ENCODE results near the gene CEP152.
A peak's percentile ranks its signal among the peaks of the same experiment; 100 is the strongest.
"Not testable (repeated sequence)": the region's sequence is repeated elsewhere in the genome, so short reads cannot be mapped to it uniquely, and the experiment has no call there.

CEP152 gene

DNA sequence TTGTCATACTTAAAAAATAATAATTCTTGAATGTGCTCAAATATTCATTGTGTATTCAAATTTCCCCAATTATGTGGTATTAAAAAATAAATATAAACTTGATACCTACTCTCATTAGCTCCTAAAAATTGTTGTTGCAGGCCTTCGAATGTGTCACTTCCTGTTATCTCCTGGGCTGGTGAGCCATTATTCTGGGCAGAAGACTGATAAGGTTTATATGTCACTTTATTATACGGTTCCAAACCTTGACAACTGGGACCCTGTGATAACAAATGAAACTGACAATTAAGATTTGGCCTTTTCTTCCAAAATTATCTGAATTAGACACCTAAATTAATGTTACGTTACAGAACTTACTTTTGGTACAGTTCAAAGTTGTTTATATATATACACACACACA is 15.0 kb downstream of the CEP152 start:
- Histone ChIP-seq H3K4me1 (ENCODE audit: low read length) (peaks cover 13% of the 10 kb centered on the region), H3K9me3 (replicated peaks; ENCODE audit: insufficient read depth, low read length) (no peaks in the 10 kb centered on the region), H3K9ac (ENCODE audit: low read length) (no peak overlapping the region), H2AFZ (ENCODE audit: low read length) (no peak overlapping the region), H3K79me2 (ENCODE audit: low read length) (peaks cover 27% of the 10 kb centered on the region), H3K27me3 (replicated peaks; ENCODE audit: insufficient read depth, low read length) (no peaks in the 10 kb centered on the region), H3K36me3 (replicated peaks; ENCODE audit: insufficient read depth, low read length) (peaks cover 5% of the 10 kb centered on the region; the same call in 1 of the 2 replicates), H3K9me2 (replicated peaks; ENCODE audit: insufficient read depth, low read length) (no peaks in the 10 kb centered on the region), H3K4me3 (ENCODE audit: low read length) (no peak overlapping the region), H4K20me1 (ENCODE audit: insufficient read depth, low read length) (no peaks in the 10 kb centered on the region), H3K4me2 (ENCODE audit: low read depth, low read length) (no peak overlapping the region), H3K27ac (ENCODE audit: low read length) (no peak overlapping the region), H3F3A (ENCODE audit: insufficient read depth, low read length) (peaks cover 10% of the 10 kb centered on the region; the same call in 1 of the 2 replicates)
- no peak for DNase-seq
- no peak for TF ChIP-seq EZH2phosphoT487 (IDR thresholded peaks at IDR 0.05; ENCODE audit: low read length)
- TF ChIP-seq EZH2 (optimal IDR thresholded peaks at IDR 0.05; ENCODE audit: low read depth, low read length), result no peak
- no peak for TF ChIP-seq CTCF (IDR thresholded peaks at IDR 0.05; ENCODE audit: low read length)

GRCh38 chr15:48794697-48795134 is 16.2 kb downstream of the CEP152 start:
- H3K4me2 ChIP-seq (ENCODE audit: low read depth, low read length), result peak overlapping the region; percentile 35
- H3K27ac ChIP-seq (ENCODE audit: low read length), result peak overlapping the region; percentile 53; the same call in 1 of the 2 replicates
- peaks cover 5% of the 10 kb centered on the region; the same call in 1 of the 2 replicates for H3K36me3 ChIP-seq (replicated peaks; ENCODE audit: insufficient read depth, low read length)
- peaks cover 13% of the 10 kb centered on the region for H3K4me1 ChIP-seq (ENCODE audit: low read length)
- peaks cover 15% of the 10 kb centered on the region for H3K79me2 ChIP-seq (ENCODE audit: low read length)
- DNase-seq, result peak; percentile 21
- H4K20me1 ChIP-seq (ENCODE audit: insufficient read depth, low read length), result no peaks in the 10 kb centered on the region
- no peak overlapping the region for H3K4me3 ChIP-seq (ENCODE audit: low read length)
- 0 out of 2 replicates have a peak overlapping the region, but pooled peaks have one; percentile 24 for H2AFZ ChIP-seq (ENCODE audit: low read length)
- H3K27me3 ChIP-seq (replicated peaks; ENCODE audit: insufficient read depth, low read length), result no peaks in the 10 kb centered on the region
- no peaks in the 10 kb centered on the region for H3K9me3 ChIP-seq (replicated peaks; ENCODE audit: insufficient read depth, low read length)
- H3K9ac ChIP-seq (ENCODE audit: low read length), result no peak overlapping the region
- no peaks in the 10 kb centered on the region for H3K9me2 ChIP-seq (replicated peaks; ENCODE audit: insufficient read depth, low read length)
- TF ChIP-seq EZH2phosphoT487 (IDR thresholded peaks at IDR 0.05; ENCODE audit: low read length), result no peak
- no peak for TF ChIP-seq CTCF (IDR thresholded peaks at IDR 0.05; ENCODE audit: low read length)
- TF ChIP-seq EZH2 (optimal IDR thresholded peaks at IDR 0.05; ENCODE audit: low read depth, low read length), result no peak
- H3F3A ChIP-seq (ENCODE audit: insufficient read depth, low read length), result peaks cover 10% of the 10 kb centered on the region; the same call in 1 of the 2 replicates

DNA sequence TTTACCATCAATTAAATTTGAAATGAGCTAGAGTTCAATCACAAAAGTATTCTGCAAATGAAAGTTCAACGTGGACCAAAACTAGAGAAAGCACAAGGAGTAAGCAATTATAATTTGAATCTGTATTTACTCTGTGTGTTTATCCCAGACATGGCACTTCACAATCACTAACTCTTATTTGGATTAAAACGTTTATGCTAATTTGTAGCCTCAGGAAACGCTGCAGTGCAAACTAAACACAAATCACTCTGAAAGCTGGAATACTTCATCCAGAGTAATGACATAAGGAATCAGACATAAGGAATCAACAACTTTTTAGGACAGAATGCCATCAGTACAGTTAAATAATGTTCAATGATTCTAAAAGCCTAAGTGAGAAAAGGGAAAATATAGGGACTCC is 18.5 kb downstream of the CEP152 start:
- Histone ChIP-seq H3K27ac (ENCODE audit: low read length) (no peak overlapping the region), H3K9me2 (replicated peaks; ENCODE audit: insufficient read depth, low read length) (no peaks in the 10 kb centered on the region), H4K20me1 (ENCODE audit: insufficient read depth, low read length) (no peaks in the 10 kb centered on the region), H3K4me1 (ENCODE audit: low read length) (peaks cover 13% of the 10 kb centered on the region), H3K4me3 (ENCODE audit: low read length) (no peak overlapping the region), H3K4me2 (ENCODE audit: low read depth, low read length) (no peak overlapping the region), H3F3A (ENCODE audit: insufficient read depth, low read length) (peaks cover 10% of the 10 kb centered on the region; the same call in 1 of the 2 replicates), H3K27me3 (replicated peaks; ENCODE audit: insufficient read depth, low read length) (no peaks in the 10 kb centered on the region), H2AFZ (ENCODE audit: low read length) (no peak overlapping the region), H3K79me2 (ENCODE audit: low read length) (no peaks in the 10 kb centered on the region), H3K9ac (ENCODE audit: low read length) (no peak overlapping the region), H3K9me3 (replicated peaks; ENCODE audit: insufficient read depth, low read length) (no peaks in the 10 kb centered on the region), H3K36me3 (replicated peaks; ENCODE audit: insufficient read depth, low read length) (peaks cover 5% of the 10 kb centered on the region; the same call in 1 of the 2 replicates)
- no peak for TF ChIP-seq EZH2phosphoT487 (IDR thresholded peaks at IDR 0.05; ENCODE audit: low read length)
- no peak for DNase-seq

- H4K20me1 ChIP-seq (ENCODE audit: insufficient read depth, low read length); H3K9ac ChIP-seq (ENCODE audit: low read length); H2AFZ ChIP-seq (ENCODE audit: low read length); H3K9me3 ChIP-seq (replicated peaks; ENCODE audit: insufficient read depth, low read length); H3K79me2 ChIP-seq (ENCODE audit: low read length); H3K27ac ChIP-seq (ENCODE audit: low read length); H3K36me3 ChIP-seq (replicated peaks; ENCODE audit: insufficient read depth, low read length); H3K4me2 ChIP-seq (ENCODE audit: low read depth, low read length); H3K27me3 ChIP-seq (replicated peaks; ENCODE audit: insufficient read depth, low read length); H3K4me3 ChIP-seq (ENCODE audit: low read length); H3K9me2 ChIP-seq (replicated peaks; ENCODE audit: insufficient read depth, low read length); DNase-seq: not testable (repeated sequence)
- peaks cover 10% of the 10 kb centered on the region; the same call in 1 of the 2 replicates for H3F3A ChIP-seq (ENCODE audit: insufficient read depth, low read length)
- peaks cover 13% of the 10 kb centered on the region for H3K4me1 ChIP-seq (ENCODE audit: low read length)
Measured at GRCh38 chr15:48790466-48791115, 20.3 kb downstream of the CEP152 start.

All from MM.1S (cell line).